ENCODE data around the gene NAT14. TPM values are rescaled to one million over a fixed set of nuclear protein-coding genes. Genes with fewer than 3 reads are reported as not detected.

Gene NAT14
- polyA plus RNA-seq, 1 of the 3 experiments (the other 2 are of a cell fraction) = 89.9 TPM

DNA sequence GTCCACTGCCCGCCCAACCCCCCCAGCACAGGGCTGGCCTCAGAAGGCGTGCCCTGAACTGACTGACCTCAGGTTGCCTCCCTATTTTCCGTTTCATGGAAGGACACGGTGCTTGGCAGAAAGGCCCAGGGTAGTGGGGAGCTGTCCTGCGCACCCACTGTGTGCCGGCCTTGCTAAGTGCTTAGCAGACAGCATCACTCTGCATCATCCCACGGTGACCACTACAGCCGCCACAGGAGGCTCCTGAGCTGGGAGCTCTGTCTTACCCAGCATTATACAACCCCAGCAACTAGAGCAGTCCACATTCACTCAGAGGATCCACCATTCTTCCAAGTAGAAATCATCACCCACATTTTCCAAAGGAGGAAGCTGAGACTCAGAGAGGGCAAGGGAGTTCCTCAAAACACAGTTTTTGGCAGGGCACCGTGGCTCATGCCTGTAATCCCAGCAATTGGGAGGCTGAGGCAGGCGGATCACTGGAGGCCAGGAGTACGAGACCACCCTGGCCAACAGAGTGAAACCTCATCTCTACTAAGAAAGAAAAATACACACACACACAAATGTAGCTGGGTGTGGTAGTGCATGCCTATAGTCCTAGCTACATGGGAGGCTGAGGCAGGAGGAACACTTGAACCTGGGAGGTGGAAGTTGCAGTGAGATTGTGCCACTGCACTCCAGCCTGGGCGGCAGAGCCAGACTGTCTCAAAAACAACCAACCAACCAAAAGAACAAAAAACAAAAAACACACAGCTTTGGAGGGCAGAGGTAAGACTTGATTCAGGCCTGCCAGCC lies 50.4 kb downstream of the NAT14 start (continued):
- TF ChIP-seq, protein P1, sequence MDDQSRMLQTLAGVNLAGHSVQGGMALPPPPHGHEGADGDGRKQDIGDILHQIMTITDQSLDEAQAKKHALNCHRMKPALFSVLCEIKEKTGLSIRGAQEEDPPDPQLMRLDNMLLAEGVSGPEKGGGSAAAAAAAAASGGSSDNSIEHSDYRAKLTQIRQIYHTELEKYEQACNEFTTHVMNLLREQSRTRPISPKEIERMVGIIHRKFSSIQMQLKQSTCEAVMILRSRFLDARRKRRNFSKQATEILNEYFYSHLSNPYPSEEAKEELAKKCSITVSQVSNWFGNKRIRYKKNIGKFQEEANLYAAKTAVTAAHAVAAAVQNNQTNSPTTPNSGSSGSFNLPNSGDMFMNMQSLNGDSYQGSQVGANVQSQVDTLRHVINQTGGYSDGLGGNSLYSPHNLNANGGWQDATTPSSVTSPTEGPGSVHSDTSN (IDR thresholded peaks at IDR 0.05) = no peak
- no peak for TF ChIP-seq FOXJ3 (CRISPR knock-in tag; IDR thresholded peaks at IDR 0.05)

DNA sequence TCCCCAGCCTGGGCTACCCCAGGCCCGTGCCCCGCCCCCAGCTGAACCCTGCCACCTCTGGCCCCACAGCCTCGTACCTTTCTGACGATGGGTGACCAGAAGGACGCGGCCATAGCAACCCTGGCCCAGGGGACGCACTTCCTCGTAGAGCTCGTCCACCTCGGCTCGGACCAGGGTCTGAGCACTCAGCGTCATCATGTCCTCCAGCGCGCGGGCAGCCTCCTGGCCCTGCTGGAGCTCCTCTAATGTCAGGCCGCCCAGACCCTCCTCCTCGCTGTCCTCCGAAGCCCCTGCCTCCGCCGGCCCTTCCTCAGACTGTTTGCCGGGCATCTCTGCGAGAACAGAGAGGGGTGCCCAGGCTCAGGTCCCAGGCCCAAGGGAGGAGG lies 51.0 kb downstream of the NAT14 start:
- ChIA-PET POLR2A (no interaction called here), CTCF (interaction anchor here (1.0 to 2.1 kb wide), 5 partner anchors 8 to 96 kb away, joined by 3 to 9 read pairs (median 5); no protein-coding TSS in a partner anchor)
- TF ChIP-seq JUND (IDR thresholded peaks at IDR 0.05) (no peak), YY1 (IDR thresholded peaks at IDR 0.05; ENCODE audit: low read depth) (no peak), FOSL2 (IDR thresholded peaks at IDR 0.05; ENCODE audit: borderline replicate concordance, low read depth) (no peak), RXRA (IDR thresholded peaks at IDR 0.05; ENCODE audit: borderline replicate concordance, low read depth) (no peak), GATA2 (CRISPR knock-in tag; IDR thresholded peaks at IDR 0.05) (no peak), GABPA (IDR thresholded peaks at IDR 0.05; ENCODE audit: low read depth) (no peak), CHD2 (IDR thresholded peaks at IDR 0.05; ENCODE audit: low read length, partially characterized antibody) (no peak), NRF1 (IDR thresholded peaks at IDR 0.05; ENCODE audit: low read depth, low read length) (no peak), POLR2AphosphoS5 (IDR thresholded peaks at IDR 0.05; ENCODE audit: low read depth, low read length) (no peak), RFX5 (IDR thresholded peaks at IDR 0.05; ENCODE audit: low read length) (no peak), TEAD4 (IDR thresholded peaks at IDR 0.05; ENCODE audit: borderline replicate concordance, insufficient read depth) (no peak), ELF1 (IDR thresholded peaks at IDR 0.05) (no peak), RAD21 (IDR thresholded peaks at IDR 0.05; ENCODE audit: low read length) (no peak)
- TF ChIP-seq, protein P2, sequence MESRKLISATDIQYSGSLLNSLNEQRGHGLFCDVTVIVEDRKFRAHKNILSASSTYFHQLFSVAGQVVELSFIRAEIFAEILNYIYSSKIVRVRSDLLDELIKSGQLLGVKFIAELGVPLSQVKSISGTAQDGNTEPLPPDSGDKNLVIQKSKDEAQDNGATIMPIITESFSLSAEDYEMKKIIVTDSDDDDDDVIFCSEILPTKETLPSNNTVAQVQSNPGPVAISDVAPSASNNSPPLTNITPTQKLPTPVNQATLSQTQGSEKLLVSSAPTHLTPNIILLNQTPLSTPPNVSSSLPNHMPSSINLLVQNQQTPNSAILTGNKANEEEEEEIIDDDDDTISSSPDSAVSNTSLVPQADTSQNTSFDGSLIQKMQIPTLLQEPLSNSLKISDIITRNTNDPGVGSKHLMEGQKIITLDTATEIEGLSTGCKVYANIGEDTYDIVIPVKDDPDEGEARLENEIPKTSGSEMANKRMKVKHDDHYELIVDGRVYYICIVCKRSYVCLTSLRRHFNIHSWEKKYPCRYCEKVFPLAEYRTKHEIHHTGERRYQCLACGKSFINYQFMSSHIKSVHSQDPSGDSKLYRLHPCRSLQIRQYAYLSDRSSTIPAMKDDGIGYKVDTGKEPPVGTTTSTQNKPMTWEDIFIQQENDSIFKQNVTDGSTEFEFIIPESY (IDR thresholded peaks at IDR 0.05; ENCODE audit: borderline replicate concordance, low read depth) = no peak
- TF ChIP-seq, protein P3, sequence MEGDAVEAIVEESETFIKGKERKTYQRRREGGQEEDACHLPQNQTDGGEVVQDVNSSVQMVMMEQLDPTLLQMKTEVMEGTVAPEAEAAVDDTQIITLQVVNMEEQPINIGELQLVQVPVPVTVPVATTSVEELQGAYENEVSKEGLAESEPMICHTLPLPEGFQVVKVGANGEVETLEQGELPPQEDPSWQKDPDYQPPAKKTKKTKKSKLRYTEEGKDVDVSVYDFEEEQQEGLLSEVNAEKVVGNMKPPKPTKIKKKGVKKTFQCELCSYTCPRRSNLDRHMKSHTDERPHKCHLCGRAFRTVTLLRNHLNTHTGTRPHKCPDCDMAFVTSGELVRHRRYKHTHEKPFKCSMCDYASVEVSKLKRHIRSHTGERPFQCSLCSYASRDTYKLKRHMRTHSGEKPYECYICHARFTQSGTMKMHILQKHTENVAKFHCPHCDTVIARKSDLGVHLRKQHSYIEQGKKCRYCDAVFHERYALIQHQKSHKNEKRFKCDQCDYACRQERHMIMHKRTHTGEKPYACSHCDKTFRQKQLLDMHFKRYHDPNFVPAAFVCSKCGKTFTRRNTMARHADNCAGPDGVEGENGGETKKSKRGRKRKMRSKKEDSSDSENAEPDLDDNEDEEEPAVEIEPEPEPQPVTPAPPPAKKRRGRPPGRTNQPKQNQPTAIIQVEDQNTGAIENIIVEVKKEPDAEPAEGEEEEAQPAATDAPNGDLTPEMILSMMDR (IDR thresholded peaks at IDR 0.05) = no peak
- TF ChIP-seq, protein P4, sequence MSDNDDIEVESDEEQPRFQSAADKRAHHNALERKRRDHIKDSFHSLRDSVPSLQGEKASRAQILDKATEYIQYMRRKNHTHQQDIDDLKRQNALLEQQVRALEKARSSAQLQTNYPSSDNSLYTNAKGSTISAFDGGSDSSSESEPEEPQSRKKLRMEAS (IDR thresholded peaks at IDR 0.05; ENCODE audit: low read depth) = no peak
- TF ChIP-seq, protein P5, sequence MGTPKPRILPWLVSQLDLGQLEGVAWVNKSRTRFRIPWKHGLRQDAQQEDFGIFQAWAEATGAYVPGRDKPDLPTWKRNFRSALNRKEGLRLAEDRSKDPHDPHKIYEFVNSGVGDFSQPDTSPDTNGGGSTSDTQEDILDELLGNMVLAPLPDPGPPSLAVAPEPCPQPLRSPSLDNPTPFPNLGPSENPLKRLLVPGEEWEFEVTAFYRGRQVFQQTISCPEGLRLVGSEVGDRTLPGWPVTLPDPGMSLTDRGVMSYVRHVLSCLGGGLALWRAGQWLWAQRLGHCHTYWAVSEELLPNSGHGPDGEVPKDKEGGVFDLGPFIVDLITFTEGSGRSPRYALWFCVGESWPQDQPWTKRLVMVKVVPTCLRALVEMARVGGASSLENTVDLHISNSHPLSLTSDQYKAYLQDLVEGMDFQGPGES (IDR thresholded peaks at IDR 0.05; ENCODE audit: low read depth, low read length) = no peak
- TF ChIP-seq, protein P6, sequence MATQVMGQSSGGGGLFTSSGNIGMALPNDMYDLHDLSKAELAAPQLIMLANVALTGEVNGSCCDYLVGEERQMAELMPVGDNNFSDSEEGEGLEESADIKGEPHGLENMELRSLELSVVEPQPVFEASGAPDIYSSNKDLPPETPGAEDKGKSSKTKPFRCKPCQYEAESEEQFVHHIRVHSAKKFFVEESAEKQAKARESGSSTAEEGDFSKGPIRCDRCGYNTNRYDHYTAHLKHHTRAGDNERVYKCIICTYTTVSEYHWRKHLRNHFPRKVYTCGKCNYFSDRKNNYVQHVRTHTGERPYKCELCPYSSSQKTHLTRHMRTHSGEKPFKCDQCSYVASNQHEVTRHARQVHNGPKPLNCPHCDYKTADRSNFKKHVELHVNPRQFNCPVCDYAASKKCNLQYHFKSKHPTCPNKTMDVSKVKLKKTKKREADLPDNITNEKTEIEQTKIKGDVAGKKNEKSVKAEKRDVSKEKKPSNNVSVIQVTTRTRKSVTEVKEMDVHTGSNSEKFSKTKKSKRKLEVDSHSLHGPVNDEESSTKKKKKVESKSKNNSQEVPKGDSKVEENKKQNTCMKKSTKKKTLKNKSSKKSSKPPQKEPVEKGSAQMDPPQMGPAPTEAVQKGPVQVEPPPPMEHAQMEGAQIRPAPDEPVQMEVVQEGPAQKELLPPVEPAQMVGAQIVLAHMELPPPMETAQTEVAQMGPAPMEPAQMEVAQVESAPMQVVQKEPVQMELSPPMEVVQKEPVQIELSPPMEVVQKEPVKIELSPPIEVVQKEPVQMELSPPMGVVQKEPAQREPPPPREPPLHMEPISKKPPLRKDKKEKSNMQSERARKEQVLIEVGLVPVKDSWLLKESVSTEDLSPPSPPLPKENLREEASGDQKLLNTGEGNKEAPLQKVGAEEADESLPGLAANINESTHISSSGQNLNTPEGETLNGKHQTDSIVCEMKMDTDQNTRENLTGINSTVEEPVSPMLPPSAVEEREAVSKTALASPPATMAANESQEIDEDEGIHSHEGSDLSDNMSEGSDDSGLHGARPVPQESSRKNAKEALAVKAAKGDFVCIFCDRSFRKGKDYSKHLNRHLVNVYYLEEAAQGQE (IDR thresholded peaks at IDR 0.05; ENCODE audit: low read depth, low read length) = no peak
- TF ChIP-seq, protein P1 (IDR thresholded peaks at IDR 0.05) = no peak

More for the DNA sequence above, 51.0 kb downstream of the NAT14 start:
- Histone ChIP-seq H3F3A (replicated peaks; ENCODE audit: insufficient read depth) (peaks cover 4% of the 10 kb centered on the region), H3K36me3 (replicated peaks in 1 of 2; ENCODE audit: control insufficient read depth in 1 of 2, insufficient read depth in 2 of 2, low read length in 1 of 2) (no peaks in the 10 kb centered on the region), H3K9me3 (no peaks in the 10 kb centered on the region), H4K20me1 (ENCODE audit: insufficient read depth) (no peaks in the 10 kb centered on the region), H3K27me3 (ENCODE audit: insufficient read depth) (no peaks in the 10 kb centered on the region), H3K9ac (no peak overlapping the region), H3K79me2 (ENCODE audit: insufficient read depth) (no peaks in the 10 kb centered on the region), H3K4me2 (no peak overlapping the region), H3K9me2 (no peaks in the 10 kb centered on the region), H3K4me3 (ENCODE audit: low read depth in 2 of 2, low read length in 1 of 2) (no peak overlapping the region), H2AFZ (ENCODE audit: low read depth) (no peak overlapping the region), H3K4me1 (ENCODE audit: control insufficient read depth in 1 of 2, insufficient read depth in 2 of 2, low read depth in 1 of 2, low read length in 1 of 2) (peaks cover 0 to 3% of the 10 kb centered on the region in 2 experiments; a peak in 2 of 4 replicates), H3K27ac (ENCODE audit: low read depth in 2 of 2, low read length in 1 of 2) (no peak overlapping the region)
- WGBS (ENCODE audit: low lambda C conversion rate) = 97% methylated on average over 21 of the region's 22 CpGs
- no peak for DNase-seq

Measured in SK-N-SH (cell line).